B cell (primary cell): ENCODE measurements around the gene TRABD.

Experiments
- EZH2 ChIP-seq: IDR thresholded peaks from 2 replicates; pipeline ENCODE4 v1.6.1; 2012; ENCODE audit warnings: borderline replicate concordance, low read depth, mild to moderate bottlenecking, moderate library complexity, low read length; ENCODE audit not compliant: insufficient read depth, poor library complexity, severe bottlenecking
- TF ChIP-seq, protein P1 (sequence below): fragments of 200-600 bp; IDR thresholded peaks from one replicate; pipeline ENCODE4 v1.8.0; 2022; ENCODE audit warnings: antibody characterized with exemption, mild to moderate bottlenecking

DNA sequence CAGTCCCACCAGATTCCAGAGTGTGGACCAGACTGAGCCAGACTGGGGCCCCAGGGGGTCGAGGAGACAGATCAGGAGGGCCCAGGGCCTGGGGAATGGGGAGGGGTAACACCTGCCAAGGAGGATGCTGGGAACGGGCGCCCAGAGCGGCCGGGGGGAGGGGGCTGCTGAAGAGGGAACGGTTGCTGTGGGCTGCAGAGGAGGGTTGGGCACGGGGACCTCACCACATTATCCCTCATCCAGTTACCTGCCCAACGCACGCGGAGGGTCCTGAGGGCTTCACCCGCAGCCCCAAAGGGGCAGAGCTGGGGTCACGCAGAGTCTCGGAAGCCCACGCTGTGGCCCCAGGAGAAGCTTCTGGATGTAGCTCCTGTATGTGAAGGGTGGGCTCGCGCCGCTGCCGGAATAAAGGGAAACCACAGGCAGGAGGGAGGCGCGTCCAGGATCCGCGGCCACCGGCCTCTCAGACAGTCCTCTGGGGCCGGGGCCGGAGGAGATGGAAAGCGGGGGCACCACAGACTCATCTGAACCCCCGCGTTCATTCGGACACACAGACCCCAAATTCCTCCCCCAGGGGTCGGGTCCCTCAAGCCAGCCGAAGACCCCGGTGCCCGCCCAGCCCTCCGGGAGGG, 14.2 kb downstream of the TRABD start:
- TF ChIP-seq, protein P1, sequence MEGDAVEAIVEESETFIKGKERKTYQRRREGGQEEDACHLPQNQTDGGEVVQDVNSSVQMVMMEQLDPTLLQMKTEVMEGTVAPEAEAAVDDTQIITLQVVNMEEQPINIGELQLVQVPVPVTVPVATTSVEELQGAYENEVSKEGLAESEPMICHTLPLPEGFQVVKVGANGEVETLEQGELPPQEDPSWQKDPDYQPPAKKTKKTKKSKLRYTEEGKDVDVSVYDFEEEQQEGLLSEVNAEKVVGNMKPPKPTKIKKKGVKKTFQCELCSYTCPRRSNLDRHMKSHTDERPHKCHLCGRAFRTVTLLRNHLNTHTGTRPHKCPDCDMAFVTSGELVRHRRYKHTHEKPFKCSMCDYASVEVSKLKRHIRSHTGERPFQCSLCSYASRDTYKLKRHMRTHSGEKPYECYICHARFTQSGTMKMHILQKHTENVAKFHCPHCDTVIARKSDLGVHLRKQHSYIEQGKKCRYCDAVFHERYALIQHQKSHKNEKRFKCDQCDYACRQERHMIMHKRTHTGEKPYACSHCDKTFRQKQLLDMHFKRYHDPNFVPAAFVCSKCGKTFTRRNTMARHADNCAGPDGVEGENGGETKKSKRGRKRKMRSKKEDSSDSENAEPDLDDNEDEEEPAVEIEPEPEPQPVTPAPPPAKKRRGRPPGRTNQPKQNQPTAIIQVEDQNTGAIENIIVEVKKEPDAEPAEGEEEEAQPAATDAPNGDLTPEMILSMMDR = no peak
- TF ChIP-seq EZH2 = no peak
